Breast epithelium (tissue), 4 donors: ENCODE measurements around the gene NOL7. TPM values are rescaled to one million over a fixed set of nuclear protein-coding genes. Genes with fewer than 3 reads are reported as not detected.

Experiments
- DNase-seq, 2 donors: peaks; one replicate each; pipeline ENCODE4 v3.0.0-alpha.2; 2019; ENCODE audit warnings: low spot score in 2 of 2
- H3K27ac ChIP-seq, 2 donors: fragments of 200-600 bp; sonication (generic) in 1 of 2; one replicate each; pipeline ENCODE4 v1.5.1; 2016 to 2019; ENCODE audit warnings: mild to moderate bottlenecking in 1 of 2
- H3K27me3 ChIP-seq, 2 donors: fragments of 200-600 bp; sonication (generic) in 1 of 2; one replicate each; pipeline versions ENCODE4 v1.5.1 to v1.6.0; 2017 to 2019; ENCODE audit warnings: control low read depth in 1 of 2, mild to moderate bottlenecking in 1 of 2
- H3K36me3 ChIP-seq: fragments of 200-600 bp; one replicate; pipeline ENCODE4 v1.5.1; 2019
- H3K4me1 ChIP-seq, 2 donors: fragments of 200-600 bp; sonication (generic); one replicate each; pipeline ENCODE4 v1.5.1; 2016 to 2019; ENCODE audit warnings: control low read depth in 1 of 2
- H3K4me3 ChIP-seq, 3 donors: fragments of 200-600 bp; sonication (generic); 1 replicate in 2 of 3; 2 replicates in 1 of 3; pipeline ENCODE4 v1.5.1; 2016 to 2019; ENCODE audit warnings: mild to moderate bottlenecking in 3 of 3, moderate library complexity in 2 of 3
- H3K9me3 ChIP-seq, 2 donors: fragments of 200-600 bp; sonication (generic) in 1 of 2; one replicate each; pipeline ENCODE4 v1.5.1; 2016 to 2019; ENCODE audit warnings: control low read depth in 1 of 2
- POLR2A ChIP-seq: fragments of 450-650 bp; IDR thresholded peaks from one replicate; pipeline ENCODE4 v1.6.1; 2016; ENCODE audit warnings: antibody characterized with exemption, mild to moderate bottlenecking, moderate library complexity
- POLR2AphosphoS5 ChIP-seq, 3 donors: sonication (generic); formaldehyde crosslinking; IDR thresholded peaks; one replicate each; pipeline ENCODE4 v1.6.1; 2017; ENCODE audit warnings: antibody characterized with exemption in 3 of 3
- intact Hi-C: fragments of 100-400 bp; cut with DNase I; formaldehyde crosslinking; loops from one replicate; pipeline ENCODE4 v1.15.1; 2023; ENCODE audit warnings: low total_unique reads
- total RNA-seq, 3 donors: library from RNA; depleted of rRNA; stranded (reverse); fragments of >200 nt; gene quantifications; one replicate each; pipeline ENCODE4 v1.1.0, GENCODE V29; 2016
- TF ChIP-seq, protein P1 (sequence below), 3 donors: fragments of 450-650 bp; IDR thresholded peaks; one replicate each; pipeline ENCODE4 v1.5.1; 2016 to 2017; ENCODE audit warnings: antibody characterized with exemption in 3 of 3, mild to moderate bottlenecking in 3 of 3, moderate library complexity in 3 of 3

NOL7 gene
- total RNA-seq, 3 donors from 2014 or later, result 75.7 to 83.4 (median 80.5) TPM

DNA sequence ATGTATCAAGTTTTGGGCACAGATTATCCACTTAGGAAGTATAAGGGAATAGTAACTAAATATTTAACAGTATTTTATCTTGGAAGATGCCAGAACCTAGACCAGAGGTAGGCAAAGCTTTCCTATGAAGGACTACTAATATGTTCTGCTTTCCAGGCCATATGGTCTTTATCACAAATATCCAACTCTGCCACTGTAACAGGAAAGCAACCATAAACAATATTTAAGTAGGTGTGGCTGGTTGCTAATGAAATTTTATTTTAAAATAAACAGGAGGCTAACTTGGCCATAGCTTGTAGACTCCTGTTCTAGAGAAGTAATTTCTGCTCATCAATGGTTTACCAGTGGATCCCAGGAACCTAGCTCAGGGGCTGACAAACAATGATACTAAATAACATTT, 39.4 kb downstream of the NOL7 start:
- intact Hi-C loops, result no loop called here
- H3K27me3 ChIP-seq, result no peaks in the 10 kb centered on the region
- no peak overlapping the region for H3K27ac ChIP-seq
- no peak for DNase-seq
- no peaks in the 10 kb centered on the region for H3K9me3 ChIP-seq
- H3K4me3 ChIP-seq, result no peak overlapping the region
- TF ChIP-seq POLR2A, result no peak
- TF ChIP-seq POLR2AphosphoS5 (IDR thresholded peaks at IDR 0.05), result no peak
- TF ChIP-seq, protein P1, sequence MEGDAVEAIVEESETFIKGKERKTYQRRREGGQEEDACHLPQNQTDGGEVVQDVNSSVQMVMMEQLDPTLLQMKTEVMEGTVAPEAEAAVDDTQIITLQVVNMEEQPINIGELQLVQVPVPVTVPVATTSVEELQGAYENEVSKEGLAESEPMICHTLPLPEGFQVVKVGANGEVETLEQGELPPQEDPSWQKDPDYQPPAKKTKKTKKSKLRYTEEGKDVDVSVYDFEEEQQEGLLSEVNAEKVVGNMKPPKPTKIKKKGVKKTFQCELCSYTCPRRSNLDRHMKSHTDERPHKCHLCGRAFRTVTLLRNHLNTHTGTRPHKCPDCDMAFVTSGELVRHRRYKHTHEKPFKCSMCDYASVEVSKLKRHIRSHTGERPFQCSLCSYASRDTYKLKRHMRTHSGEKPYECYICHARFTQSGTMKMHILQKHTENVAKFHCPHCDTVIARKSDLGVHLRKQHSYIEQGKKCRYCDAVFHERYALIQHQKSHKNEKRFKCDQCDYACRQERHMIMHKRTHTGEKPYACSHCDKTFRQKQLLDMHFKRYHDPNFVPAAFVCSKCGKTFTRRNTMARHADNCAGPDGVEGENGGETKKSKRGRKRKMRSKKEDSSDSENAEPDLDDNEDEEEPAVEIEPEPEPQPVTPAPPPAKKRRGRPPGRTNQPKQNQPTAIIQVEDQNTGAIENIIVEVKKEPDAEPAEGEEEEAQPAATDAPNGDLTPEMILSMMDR (IDR thresholded peaks at IDR 0.05), result no peak
- no peaks in the 10 kb centered on the region for H3K4me1 ChIP-seq
- no peaks in the 10 kb centered on the region for H3K36me3 ChIP-seq

DNA sequence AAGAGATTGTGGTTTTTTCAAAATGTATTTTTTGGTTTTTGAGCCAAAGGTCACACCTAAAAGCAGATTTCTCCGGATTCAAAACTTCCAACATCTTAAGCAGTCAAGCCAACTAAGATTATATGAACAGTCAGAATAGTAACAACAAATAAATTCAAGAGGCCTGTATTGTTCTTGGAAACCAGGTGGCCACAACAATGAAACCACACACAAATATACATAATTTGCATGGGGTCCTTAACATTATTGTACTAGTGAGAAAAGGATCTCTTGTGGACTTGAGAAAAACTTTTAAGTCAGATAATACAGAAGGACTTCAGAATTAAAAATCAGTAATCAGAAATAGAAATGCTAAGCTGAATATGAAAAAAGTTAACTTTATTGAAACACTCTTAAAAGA, 40.6 kb downstream of the NOL7 start:
- intact Hi-C loops, result no loop called here

DNA sequence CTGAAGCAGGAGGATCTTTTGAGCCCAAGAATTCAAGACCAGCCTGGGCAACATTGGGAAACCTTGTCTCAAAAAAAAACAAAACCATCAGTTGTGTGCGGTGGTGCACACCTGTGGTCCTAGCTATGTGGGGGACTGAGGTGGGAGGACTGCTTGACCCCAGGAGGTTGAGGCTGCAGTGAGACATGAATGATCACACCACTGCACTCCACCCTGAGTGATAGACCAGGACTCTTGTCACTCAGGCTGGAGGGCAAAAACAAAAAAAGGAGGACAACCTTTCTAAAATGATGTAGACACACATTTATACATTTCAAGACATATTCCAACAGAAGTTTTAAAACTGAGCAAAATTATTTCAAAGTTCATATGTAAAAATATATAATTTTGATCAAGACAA, 45.1 kb downstream of the NOL7 start:
- Histone ChIP-seq H3K9me3 (no peaks in the 10 kb centered on the region), H3K4me3 (no peak overlapping the region), H3K27me3 (no peaks in the 10 kb centered on the region), H3K4me1 (no peaks in the 10 kb centered on the region), H3K36me3 (no peaks in the 10 kb centered on the region), H3K27ac (no peak overlapping the region)
- TF ChIP-seq, protein P1 (IDR thresholded peaks at IDR 0.05), result no peak
- DNase-seq, result no peak
- intact Hi-C loops, result no loop called here

More for the DNA sequence above, 40.6 kb downstream of the NOL7 start:
- Histone ChIP-seq H3K27me3 (no peaks in the 10 kb centered on the region), H3K27ac (no peak overlapping the region), H3K4me1 (no peaks in the 10 kb centered on the region), H3K4me3 (no peak overlapping the region), H3K9me3 (no peaks in the 10 kb centered on the region), H3K36me3 (no peaks in the 10 kb centered on the region)
- DNase-seq, result no peak
- TF ChIP-seq POLR2AphosphoS5 (IDR thresholded peaks at IDR 0.05), result no peak
- TF ChIP-seq, protein P1 (IDR thresholded peaks at IDR 0.05), result no peak
- no peak for TF ChIP-seq POLR2A

DNA sequence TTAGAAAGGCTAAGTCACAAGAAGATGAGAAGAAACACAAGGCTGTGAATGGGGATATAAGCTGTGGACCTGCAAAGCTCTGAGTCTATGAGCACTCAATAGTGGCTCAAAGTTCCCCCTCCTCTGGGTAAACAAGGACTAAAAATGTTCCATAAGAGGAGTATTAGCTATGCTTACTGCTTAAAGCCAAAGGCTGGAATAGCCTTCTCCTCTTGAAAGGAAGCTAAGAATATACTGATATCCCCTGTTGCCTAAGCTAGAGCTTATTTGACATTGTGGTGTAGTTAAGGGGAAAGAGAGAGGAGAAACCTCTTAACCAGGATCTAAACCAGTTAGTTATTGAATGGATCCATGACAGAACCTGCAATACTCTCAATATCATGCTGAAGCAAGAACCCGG, 45.8 kb downstream of the NOL7 start:
- Histone ChIP-seq H3K4me3 (no peak overlapping the region), H3K4me1 (no peaks in the 10 kb centered on the region), H3K9me3 (no peaks in the 10 kb centered on the region), H3K36me3 (no peaks in the 10 kb centered on the region), H3K27ac (no peak overlapping the region), H3K27me3 (no peaks in the 10 kb centered on the region)
- intact Hi-C loops, result no loop called here
- TF ChIP-seq, protein P1 (IDR thresholded peaks at IDR 0.05), result no peak
- TF ChIP-seq POLR2A (no peak), POLR2AphosphoS5 (IDR thresholded peaks at IDR 0.05) (no peak)
- DNase-seq, result no peak

DNA sequence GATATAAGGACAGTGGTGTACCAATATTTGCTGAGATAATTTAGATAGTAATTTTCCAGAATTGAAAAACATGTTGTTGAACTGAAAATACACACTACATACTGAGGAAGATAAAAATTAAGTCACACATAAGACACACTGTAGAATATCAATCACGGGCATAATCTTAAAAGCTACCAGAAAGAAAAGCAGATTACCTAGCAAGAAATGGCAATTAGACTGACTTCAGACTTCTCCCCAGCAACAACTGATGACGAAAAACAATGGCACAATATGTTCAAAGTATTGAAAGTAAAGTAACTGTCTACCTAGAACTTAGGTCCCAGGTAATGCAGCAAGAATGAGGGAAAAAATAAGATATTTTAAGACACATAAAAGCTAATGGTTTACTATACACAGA, 46.5 kb downstream of the NOL7 start:
- Histone ChIP-seq H3K36me3 (no peaks in the 10 kb centered on the region), H3K9me3 (no peaks in the 10 kb centered on the region), H3K4me3 (no peak overlapping the region), H3K27ac (no peak overlapping the region), H3K4me1 (no peaks in the 10 kb centered on the region), H3K27me3 (no peaks in the 10 kb centered on the region)
- no peak for TF ChIP-seq POLR2AphosphoS5 (IDR thresholded peaks at IDR 0.05)
- no peak for TF ChIP-seq POLR2A
- TF ChIP-seq, protein P1 (IDR thresholded peaks at IDR 0.05), result no peak
- intact Hi-C loops, result no loop called here
- DNase-seq, result no peak
